ENCODE results near the gene PRKCE.

- no peak for TF ChIP-seq CTCF (IDR thresholded peaks at IDR 0.05)
- no peak for TF ChIP-seq POLR2A (IDR thresholded peaks at IDR 0.05)
Observed at GRCh38 chr2:45850558-45850957, 199.1 kb downstream of the PRKCE start.
